GM21723 (cell line): ENCODE measurements around the gene RANBP1.
A peak's percentile ranks its signal among the peaks of the same experiment; 100 is the strongest.

Experiments
- ATAC-seq: cut with Tn5 transposase; IDR thresholded peaks from one replicate; pipeline ENCODE4 v1.9.1; 2021; ENCODE audit warnings: mild to moderate bottlenecking, moderate library complexity; ENCODE audit not compliant: unreplicated experiment

Gene RANBP1

DNA sequence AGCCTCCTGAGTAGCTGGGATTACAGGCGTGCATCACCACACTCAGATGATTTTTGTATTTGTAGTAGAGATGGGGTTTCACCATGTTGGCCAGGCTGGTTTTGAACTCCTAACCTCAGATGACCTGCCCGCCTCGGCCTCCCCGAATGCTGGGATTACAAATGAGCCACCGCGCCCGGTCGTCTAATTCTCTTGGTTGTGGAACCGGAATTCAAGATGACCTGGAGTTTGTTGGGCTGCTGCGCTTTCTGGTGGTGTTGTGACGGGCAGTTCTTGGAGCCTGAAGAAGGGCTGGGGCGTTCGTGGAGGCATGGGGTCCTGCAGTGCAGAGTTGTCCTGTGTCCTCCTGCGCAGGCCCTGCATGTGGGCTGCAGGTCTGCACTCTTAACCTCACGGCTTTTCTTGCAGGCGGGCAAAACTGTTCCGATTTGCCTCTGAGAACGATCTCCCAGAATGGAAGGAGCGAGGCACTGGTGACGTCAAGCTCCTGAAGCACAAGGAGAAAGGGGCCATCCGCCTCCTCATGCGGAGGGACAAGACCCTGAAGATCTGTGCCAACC, 6.0 kb downstream of the RANBP1 start:
- ATAC-seq, result no peak

DNA sequence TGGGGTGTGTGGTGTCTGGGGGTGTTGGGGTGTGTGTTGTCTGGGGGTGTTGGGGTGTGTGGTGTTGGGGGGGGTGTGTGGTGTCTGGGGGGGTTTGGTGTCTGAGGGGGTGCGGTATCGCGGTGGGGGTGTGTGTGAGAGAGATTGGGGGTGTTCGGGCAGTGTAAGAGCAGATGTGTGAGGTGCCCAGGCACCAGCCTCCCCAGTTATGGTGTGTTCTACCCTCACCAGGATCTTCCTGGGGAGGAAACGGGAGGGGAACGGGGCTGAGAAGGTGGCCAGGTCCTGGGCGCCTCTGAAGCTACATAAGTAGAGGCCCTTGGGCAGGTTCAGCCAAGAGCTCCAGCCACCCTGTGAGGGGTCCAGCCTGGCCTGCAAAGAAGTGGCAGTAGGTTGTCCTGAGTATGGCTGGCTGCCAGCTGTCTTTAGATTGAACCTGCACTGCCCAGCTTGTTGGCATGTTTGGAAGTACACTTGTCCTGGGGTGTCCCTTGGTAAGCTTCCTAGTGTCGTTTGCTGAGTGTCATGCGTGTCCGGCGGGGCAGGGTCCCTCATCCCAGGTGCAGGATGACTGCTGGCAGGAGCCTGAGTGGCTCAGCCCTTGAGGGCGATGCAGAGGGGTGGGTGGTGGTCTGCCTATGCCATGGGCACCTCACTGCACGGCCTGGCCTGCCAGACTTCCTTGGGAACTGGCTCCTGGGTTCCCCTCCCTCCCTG, 7.6 kb downstream of the RANBP1 start:
- ATAC-seq, result no peak

DNA sequence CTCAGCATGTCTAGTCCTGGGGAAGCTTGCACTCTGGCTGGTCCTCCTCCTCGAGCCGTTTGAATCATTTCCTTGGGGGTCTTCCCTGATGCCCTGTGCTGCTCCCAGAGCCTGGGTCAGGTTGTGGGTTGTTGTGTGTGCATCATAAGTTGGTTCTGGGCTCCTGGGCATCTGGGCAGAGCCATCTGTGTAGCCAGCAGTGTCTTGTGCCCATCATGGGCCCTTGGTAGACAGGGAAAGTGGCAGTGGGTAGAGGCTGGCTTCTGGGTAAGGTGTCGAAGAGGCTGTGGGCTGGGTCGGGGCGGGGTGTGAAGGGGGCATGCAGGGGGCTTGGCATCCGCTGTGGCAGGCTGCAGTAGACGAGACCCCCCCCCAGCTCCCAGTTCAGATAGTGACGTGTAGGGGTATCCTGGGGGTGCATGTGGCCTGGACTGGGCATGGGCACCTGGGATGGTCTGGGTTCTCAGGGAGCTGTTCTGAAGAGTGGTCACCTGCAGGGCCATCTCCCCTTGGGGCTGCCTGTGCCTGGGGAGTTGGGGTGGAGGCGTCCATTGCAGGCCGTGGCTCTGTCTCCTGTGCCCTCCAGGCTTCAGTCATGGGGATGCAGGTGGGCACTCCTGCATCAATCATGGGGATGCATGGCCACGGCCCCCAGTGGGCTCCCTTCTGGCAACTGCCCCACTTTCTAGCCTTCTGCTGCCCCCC, 8.3 kb downstream of the RANBP1 start:
- no peak for ATAC-seq

DNA sequence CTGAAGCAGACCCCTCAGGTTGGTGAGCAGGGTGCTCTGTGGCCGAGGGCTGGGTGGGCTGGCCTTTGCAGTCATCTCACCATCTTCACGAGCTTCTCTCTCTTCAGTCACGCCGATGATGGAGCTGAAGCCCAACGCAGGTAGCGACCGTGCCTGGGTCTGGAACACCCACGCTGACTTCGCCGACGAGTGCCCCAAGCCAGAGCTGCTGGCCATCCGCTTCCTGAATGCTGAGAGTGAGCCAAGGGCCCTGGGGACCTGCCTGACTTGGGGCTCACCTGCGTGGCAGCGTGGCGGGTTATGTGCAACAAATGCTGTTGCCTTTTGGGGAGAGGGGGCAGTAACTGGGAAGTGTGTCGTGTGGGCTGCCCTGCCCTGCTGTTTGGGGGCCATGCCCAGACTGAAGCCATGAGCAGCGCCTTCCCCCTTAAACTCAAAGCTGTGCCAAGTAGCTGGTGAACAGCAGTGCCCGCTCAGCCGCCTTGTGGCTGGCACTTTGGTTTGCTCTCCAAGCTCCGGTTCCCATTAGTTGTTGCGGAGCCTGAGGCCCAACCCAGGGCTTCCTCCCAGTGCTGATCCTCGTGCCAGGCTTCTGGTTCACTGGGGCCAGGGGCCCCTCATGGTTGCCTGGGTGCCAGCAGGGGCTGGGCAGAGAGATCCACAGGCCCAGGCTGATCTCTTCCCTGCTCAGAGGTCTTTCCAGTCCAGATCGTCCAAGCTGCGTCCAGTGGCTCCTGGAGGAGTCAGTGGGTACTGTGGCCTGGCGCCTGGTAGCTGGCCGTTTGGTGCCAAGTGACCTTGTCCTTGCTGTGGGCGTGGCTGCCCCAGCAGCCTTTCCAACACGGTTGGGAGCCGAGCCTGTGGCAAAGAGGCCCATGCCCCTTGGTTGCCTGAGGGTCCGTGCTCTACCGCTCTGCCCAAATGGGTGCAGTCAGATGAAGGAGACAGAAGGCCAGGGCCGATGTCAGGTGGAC, 9.6 kb downstream of the RANBP1 start:
- no peak for ATAC-seq

DNA sequence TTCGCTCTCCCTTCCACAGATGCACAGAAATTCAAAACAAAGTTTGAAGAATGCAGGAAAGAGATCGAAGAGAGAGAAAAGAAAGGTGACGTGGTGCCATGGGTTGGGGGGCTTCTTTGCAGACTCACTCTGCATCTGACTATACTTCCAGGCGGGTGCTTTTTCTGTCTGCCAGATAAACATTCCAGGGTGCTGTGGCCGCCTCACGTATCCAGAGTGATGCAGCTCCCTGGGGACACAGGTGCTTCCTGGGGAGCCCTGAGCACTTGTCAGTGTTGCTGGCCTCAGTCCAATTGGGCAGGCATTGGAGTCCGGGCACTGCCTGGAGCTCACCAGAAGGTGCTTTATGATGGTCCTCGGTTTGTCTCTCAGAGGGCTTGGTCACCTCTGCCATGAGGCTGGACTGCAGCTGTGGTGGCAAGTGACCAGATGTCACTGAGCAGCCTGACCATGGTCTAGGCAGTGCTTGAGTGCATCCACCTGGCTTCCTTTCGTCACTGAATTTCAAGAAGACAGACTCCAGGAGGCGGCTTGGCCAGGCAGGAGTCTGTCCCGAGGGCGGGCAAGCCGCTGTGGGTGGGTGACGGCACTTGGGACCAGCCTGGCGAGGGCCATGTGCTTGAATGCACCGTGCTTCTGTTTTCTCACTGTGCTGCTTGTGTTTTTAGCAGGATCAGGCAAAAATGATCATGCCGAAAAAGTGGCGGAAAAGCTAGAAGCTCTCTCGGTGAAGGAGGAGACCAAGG, 10.6 kb downstream of the RANBP1 start:
- no peak for ATAC-seq

GRCh38 chr22:20127318-20127868, 11.5 kb downstream of the RANBP1 start:
- no peak for ATAC-seq

- ATAC-seq, result no peak
Measured at GRCh38 chr22:20127869-20128618, 12.1 kb downstream of the RANBP1 start.

DNA sequence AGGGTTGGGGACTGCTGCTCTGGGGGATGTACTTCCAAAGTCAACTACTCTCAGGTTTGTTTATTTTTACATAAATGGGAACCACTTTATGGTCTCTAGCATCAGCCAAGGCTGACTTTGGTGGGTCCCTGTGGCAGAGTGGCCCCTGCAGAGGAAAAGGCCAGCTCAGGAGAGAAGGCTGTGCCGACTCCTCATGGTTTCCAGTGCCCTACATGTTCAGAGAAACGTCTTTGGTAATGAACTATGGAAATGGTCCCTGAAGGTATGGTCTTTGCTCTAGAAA, 12.7 kb downstream of the RANBP1 start:
- ATAC-seq, result no peak

GRCh38 chr22:20128902-20129746, 13.2 kb downstream of the RANBP1 start:
- no peak for ATAC-seq

- no peak for ATAC-seq
Measured at GRCh38 chr22:20129747-20130014, 13.8 kb downstream of the RANBP1 start.

- no peak for ATAC-seq
Measured at GRCh38 chr22:20130319-20130718, 14.4 kb downstream of the RANBP1 start.

- peak; percentile 49 for ATAC-seq
Measured at GRCh38 chr22:20130731-20131596, 15.1 kb downstream of the RANBP1 start.

DNA sequence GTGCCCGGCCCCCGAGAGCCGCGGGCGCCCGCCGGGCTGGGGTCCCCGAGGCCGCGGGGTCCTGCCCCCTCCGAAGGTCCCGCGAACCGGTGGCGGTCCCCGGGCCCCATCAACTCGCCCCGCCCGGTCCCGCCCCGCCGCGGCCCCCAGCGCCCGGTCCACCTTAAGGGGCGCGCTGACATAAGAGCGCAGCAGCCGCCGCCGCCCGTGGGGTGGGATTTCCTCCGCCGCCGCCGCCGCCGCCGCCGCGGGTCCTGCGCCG, 15.6 kb downstream of the RANBP1 start, which contains the start of gene ZDHHC8:
ZDHHC8 (plus strand) TSS at position 208 of the 262 bp plus-strand sequence. CDS start 144 bp downstream, outside the sequence.
- peak; percentile 50 for ATAC-seq

- ATAC-seq, result peak; percentile 3
Measured at GRCh38 chr22:20131859-20132685, 16.2 kb downstream of the RANBP1 start.

DNA sequence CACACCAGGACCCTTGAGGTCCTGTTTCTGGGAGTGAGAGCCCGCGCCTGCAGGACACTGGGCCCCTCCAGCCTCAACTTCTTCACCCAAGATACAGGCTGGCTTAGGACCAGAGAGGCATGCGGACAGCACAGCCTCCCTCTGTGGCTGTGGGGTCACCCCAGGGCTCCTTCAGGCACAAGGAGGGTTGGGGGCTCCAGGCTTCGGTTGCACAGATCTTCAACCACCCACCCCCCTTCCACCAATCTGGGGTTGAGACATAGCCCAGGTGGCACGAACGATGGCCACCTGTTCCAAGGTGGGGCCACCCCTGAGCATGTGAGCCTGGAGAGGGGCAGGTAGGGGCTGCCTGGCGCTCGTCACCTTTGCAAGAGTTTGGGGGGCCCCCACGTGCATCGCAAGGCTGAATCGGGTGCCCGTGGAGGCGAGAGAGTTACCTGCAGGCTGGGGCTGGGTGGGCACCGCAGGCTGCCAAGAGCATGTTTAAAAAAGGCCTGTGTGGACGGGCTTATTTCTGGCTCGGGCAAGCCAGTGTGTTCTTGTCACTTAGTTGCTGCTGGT, 16.9 kb downstream of the RANBP1 start:
- ATAC-seq, result no peak

DNA sequence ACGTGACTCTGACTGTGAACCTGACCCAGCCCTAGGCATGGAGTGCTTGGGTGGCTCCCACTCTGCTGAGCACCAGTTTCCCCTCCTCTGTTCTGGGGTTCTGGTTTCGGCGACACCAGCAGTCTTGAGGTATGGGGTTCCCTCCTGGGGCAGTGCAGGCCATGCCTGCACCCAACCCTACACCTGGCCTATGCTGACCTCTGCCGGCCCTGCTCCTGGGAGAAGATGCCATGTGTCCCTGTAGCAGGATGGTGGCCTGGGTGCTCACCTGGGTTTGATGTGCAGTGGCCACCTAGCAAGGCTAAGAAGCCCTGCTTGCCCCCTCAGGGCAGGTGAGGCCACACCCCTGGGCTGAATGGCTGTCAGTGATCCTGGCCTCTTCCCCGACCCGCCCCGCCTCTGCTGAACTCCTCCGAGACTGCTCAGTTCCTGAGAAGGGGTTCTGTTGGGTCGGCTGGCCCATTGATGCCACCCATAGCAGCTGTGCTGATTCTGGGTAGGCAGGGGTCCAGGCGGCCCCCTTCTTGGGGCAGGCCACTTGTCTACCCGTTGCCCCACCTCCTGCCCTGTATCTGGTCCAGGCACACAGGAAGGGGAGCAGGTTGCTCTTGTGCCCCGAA, 18.1 kb downstream of the RANBP1 start:
- ATAC-seq, result no peak
